ELR (cell line): ENCODE results near the gene VAMP2.

Experiments used
- DNase-seq: peaks from one replicate; pipeline ENCODE4 v3.0.0-alpha.2; 2015; ENCODE audit warnings: low read depth

The VAMP2 gene

GRCh38 chr17:8142887-8143580 lies 19.7 kb downstream of the VAMP2 start:
- no peak for DNase-seq

- DNase-seq: no peak
Observed at GRCh38 chr17:8142158-8142886, 20.4 kb downstream of the VAMP2 start.

GRCh38 chr17:8141741-8142140 lies 21.0 kb downstream of the VAMP2 start:
- DNase-seq: no peak

- no peak for DNase-seq
Observed at GRCh38 chr17:8141045-8141444, 21.7 kb downstream of the VAMP2 start.

- DNase-seq: no peak
Observed at GRCh38 chr17:8140065-8141029, 22.4 kb downstream of the VAMP2 start.

GRCh38 chr17:8138672-8139371 lies 23.9 kb downstream of the VAMP2 start:
- peak; percentile 99 for DNase-seq

GRCh38 chr17:8138374-8138671 lies 24.4 kb downstream of the VAMP2 start:
- DNase-seq: no peak

- DNase-seq: peak; percentile 20
Observed at GRCh38 chr17:8137645-8138373, 24.9 kb downstream of the VAMP2 start.

- peak; percentile 67 for DNase-seq
Observed at GRCh38 chr17:8133941-8134340, 28.8 kb downstream of the VAMP2 start.

GRCh38 chr17:8133399-8133798 lies 29.3 kb downstream of the VAMP2 start:
- no peak for DNase-seq

- DNase-seq: peak; percentile 84
Observed at GRCh38 chr17:8131844-8132441, 30.8 kb downstream of the VAMP2 start.

GRCh38 chr17:8128125-8128784 lies 34.5 kb downstream of the VAMP2 start:
- no peak for DNase-seq

GRCh38 chr17:8126491-8127066 lies 36.2 kb downstream of the VAMP2 start:
- peak; percentile 69 for DNase-seq

GRCh38 chr17:8125947-8126490 lies 36.7 kb downstream of the VAMP2 start:
- peak; percentile 54 for DNase-seq

- DNase-seq: peak; percentile 79
Observed at GRCh38 chr17:8125154-8125946, 37.4 kb downstream of the VAMP2 start.

- peak; percentile 54 for DNase-seq
Observed at GRCh38 chr17:8124350-8125153, 38.2 kb downstream of the VAMP2 start.

- peak; percentile 48 for DNase-seq
Observed at GRCh38 chr17:8123695-8124349, 38.9 kb downstream of the VAMP2 start, which contains the start of gene HES7. Gene HES7 (minus strand): TSS chr17:8124106. CDS start chr17:8124084, 22 bp downstream.
